Right atrium auricular region (tissue), 2 donors: ENCODE results near the gene MDM2. TPM values are rescaled to one million over a fixed set of nuclear protein-coding genes. Genes with fewer than 3 reads are reported as not detected.

Source experiments
- DNase-seq: peaks from one replicate; pipeline ENCODE4 v3.0.0-alpha.2; 2019; ENCODE audit warnings: low spot score
- H3K27ac ChIP-seq, 2 donors: fragments of 200-600 bp; sonication (generic); 1 replicate in 1 of 2; 2 replicates in 1 of 2; pipeline ENCODE4 v1.5.1; 2016 to 2019
- H3K27me3 ChIP-seq, 2 donors: fragments of 200-600 bp; sonication (generic); one replicate each; pipeline versions ENCODE4 v1.5.1 to v1.6.0; 2017 to 2019
- H3K36me3 ChIP-seq: fragments of 200-600 bp; sonication (generic); one replicate; pipeline ENCODE4 v1.5.1; 2016
- H3K4me1 ChIP-seq, 2 donors: fragments of 200-600 bp; sonication (generic); one replicate each; pipeline versions ENCODE4 v1.5.1 to v1.6.0; 2017 to 2019
- H3K4me3 ChIP-seq, 2 donors: fragments of 200-600 bp; sonication (generic); 1 replicate in 1 of 2; 2 replicates in 1 of 2; pipeline ENCODE4 v1.5.1; 2017 to 2019; ENCODE audit warnings: mild to moderate bottlenecking in 1 of 2, moderate library complexity in 1 of 2
- H3K9me3 ChIP-seq, 2 donors: fragments of 200-600 bp; sonication (generic); one replicate each; pipeline ENCODE4 v1.5.1; 2019
- total RNA-seq, 2 donors: library from RNA; depleted of rRNA; stranded (reverse); fragments of >200 nt; gene quantifications; one replicate each; pipeline ENCODE4 v1.1.0, GENCODE V29; 2016
- TF ChIP-seq, protein P1 (sequence below), 2 donors: fragments of 200-600 bp; sonication (generic); IDR thresholded peaks; one replicate each; pipeline ENCODE4 v1.5.1; 2019; ENCODE audit warnings: antibody characterized with exemption in 2 of 2

MDM2 gene
- total RNA-seq, 2 donors from 2014 or later = 36.0 to 36.6 TPM

DNA sequence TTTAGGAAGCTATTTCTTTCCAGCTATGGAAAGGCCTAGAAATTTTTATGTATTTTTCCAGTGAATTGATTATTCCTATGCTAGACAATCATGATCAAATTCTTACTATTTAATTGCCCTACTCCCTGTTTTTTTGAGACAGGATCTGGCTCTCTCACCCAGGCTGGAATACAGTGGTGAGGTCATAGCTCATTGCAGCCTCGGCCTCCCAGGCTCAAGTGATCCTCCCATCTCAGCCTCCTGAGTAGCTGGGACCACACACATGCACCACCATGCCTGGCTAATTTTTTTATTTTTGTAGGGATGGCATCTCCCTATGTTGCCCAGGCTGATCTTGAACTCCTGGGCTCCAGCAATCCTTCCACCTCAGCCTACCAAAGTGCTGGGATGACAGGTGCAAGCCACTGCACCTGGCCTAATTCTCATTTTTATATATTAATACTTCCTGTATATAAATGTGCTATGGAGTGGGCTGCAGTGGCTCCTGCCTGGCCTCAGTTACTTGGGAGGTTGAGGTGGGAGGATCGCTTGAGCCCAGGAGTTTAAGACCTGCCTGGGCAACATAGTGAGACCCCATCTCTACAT lies 16.0 kb upstream of the MDM2 start:
- no peak for DNase-seq
- Histone ChIP-seq H3K27ac (no peak overlapping the region), H3K9me3 (no peaks in the 10 kb centered on the region), H3K4me1 (peaks cover 0 to 6% of the 10 kb centered on the region in 2 donors), H3K4me3 (no peak overlapping the region), H3K36me3 (no peaks in the 10 kb centered on the region), H3K27me3 (no peaks in the 10 kb centered on the region)
- TF ChIP-seq, protein P1, sequence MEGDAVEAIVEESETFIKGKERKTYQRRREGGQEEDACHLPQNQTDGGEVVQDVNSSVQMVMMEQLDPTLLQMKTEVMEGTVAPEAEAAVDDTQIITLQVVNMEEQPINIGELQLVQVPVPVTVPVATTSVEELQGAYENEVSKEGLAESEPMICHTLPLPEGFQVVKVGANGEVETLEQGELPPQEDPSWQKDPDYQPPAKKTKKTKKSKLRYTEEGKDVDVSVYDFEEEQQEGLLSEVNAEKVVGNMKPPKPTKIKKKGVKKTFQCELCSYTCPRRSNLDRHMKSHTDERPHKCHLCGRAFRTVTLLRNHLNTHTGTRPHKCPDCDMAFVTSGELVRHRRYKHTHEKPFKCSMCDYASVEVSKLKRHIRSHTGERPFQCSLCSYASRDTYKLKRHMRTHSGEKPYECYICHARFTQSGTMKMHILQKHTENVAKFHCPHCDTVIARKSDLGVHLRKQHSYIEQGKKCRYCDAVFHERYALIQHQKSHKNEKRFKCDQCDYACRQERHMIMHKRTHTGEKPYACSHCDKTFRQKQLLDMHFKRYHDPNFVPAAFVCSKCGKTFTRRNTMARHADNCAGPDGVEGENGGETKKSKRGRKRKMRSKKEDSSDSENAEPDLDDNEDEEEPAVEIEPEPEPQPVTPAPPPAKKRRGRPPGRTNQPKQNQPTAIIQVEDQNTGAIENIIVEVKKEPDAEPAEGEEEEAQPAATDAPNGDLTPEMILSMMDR (IDR thresholded peaks at IDR 0.05) = no peak

DNA sequence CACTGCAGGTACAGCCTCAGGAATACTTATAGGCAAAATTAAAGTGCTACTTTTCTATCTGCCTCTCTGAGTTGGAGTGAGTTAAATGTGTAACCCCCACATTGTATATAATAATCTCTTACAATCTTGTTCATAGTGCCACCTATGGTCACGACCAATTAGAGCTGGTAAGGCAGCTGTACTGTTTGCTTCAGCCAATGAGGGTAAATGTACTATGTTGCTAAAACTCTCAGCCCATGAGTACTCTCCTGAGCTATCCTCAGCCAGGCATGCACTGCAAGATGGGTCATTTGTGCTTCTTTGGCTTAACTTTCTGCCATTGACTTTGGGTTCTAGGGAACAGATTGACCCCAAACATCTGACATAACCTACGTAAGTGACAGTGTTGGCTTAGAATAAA lies 15.0 kb upstream of the MDM2 start:
- DNase-seq = no peak
- H3K27ac ChIP-seq = no peak overlapping the region

DNA sequence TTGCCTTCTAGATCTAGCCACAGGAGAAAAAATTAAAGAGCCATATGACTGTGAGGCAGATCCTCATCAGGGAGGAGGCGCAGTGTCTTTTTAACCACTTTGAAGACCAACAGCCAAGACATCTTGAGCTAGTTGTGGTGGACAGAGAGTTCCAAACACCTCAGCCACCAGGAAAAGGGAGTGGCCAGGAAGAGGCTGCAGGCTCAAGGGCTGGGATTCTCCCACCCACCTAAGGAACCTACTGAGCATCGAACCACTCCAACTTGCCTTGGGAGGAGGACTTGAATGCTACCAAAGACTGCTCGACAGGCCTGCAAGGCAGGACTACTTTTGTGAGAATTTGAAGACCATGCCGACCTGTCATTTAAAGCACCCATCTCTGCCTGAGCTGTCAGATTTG lies 14.5 kb upstream of the MDM2 start:
- no peaks in the 10 kb centered on the region for H3K27me3 ChIP-seq
- no peak for DNase-seq

More for the DNA sequence above, 15.0 kb upstream of the MDM2 start:
- TF ChIP-seq, protein P1 (IDR thresholded peaks at IDR 0.05) = no peak
- Histone ChIP-seq H3K27me3 (no peaks in the 10 kb centered on the region), H3K9me3 (no peaks in the 10 kb centered on the region), H3K4me3 (no peak overlapping the region), H3K4me1 (peaks cover 0 to 3% of the 10 kb centered on the region in 2 donors), H3K36me3 (no peaks in the 10 kb centered on the region)

DNA sequence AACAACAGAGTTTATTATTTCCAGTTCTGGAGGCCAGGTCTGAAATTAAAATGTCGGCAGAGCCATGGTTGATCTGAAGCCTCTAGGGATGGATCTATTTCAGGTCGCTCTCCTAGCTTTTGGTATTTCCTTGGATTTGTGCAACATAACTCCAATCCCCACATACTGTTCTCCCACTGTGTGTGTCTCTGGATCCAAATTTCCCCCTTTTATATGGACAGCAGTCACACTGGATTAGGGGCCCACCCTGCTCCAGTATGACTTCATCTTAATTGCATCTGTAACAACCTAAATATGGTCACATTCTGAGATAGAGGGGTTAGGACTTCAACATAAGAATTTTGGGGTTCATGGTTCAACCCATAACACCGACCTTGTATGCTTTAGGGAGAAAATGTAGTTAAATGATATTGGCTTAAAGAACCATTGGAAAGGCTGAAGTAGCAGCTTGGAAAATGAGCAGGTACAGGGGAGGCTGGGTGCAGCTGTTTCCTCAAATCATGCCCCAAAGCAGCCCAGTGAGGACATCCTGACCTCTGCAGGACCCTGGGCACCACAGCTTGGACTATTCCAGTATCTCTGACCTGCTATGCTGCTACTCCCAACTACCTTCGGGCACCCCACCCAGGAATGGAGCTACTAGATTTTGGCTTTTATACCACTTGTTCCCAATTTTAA lies 13.9 kb upstream of the MDM2 start:
- no peak overlapping the region for H3K4me3 ChIP-seq
- H3K27ac ChIP-seq = no peak overlapping the region
- no peaks in the 10 kb centered on the region for H3K36me3 ChIP-seq
- H3K9me3 ChIP-seq = no peaks in the 10 kb centered on the region
- DNase-seq = no peak
- no peaks in the 10 kb centered on the region for H3K27me3 ChIP-seq
- H3K4me1 ChIP-seq = no peaks in the 10 kb centered on the region
- TF ChIP-seq, protein P1 (IDR thresholded peaks at IDR 0.05) = no peak

More for the DNA sequence above, 14.5 kb upstream of the MDM2 start:
- no peaks in the 10 kb centered on the region for H3K36me3 ChIP-seq
- H3K4me3 ChIP-seq = no peak overlapping the region
- H3K27ac ChIP-seq = no peak overlapping the region
- no peaks in the 10 kb centered on the region for H3K4me1 ChIP-seq
- no peaks in the 10 kb centered on the region for H3K9me3 ChIP-seq
- TF ChIP-seq, protein P1 (IDR thresholded peaks at IDR 0.05) = no peak

DNA sequence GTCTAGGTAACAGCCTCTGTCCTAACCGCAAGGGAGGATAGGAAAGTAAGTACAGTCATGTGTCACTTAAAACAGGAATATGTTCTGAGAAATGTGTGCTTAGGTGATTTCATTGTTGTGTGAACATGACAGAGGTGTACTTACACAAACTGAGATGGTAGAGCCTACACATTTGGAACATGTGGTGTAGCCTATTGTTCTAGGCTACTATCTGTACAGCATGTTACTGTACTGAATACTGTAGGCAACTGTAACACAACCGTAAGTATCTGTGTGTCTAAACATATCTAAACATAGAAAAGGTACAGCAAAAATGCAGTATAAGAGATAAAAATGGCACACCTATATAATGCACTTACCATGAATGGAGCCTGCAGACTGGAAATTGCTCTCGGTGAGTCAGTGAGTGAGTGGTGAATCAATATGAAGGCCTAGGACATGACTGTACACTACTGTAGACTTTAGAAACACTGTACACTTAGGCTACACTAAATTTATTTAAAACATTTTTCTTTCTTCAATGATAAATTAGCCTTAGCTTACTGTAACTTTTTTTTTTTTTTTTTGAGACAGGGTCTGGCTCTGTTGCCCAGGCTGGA lies 13.2 kb upstream of the MDM2 start:
- Histone ChIP-seq H3K9me3 (no peaks in the 10 kb centered on the region), H3K27ac (no peak overlapping the region), H3K4me1 (no peaks in the 10 kb centered on the region), H3K4me3 (no peak overlapping the region), H3K27me3 (no peaks in the 10 kb centered on the region), H3K36me3 (no peaks in the 10 kb centered on the region)
- no peak for DNase-seq
- TF ChIP-seq, protein P1 (IDR thresholded peaks at IDR 0.05) = no peak
